WTC11 (cell line): Measurements from ENCODE around the gene CPEB1. TPM values are rescaled to one million over a fixed set of nuclear protein-coding genes. Genes with fewer than 3 reads are reported as not detected.

Source experiments
- ATAC-seq: fragments of 200-7000 bp; cut with Tn5 transposase; 2 replicates; pipeline ENCODE4 v1.10.0; 2021; ENCODE audit warnings: mild to moderate bottlenecking, moderate library complexity
- CTCF ChIA-PET: fragments of 300-600 bp; sonication (Branson Sonifier 250); formaldehyde crosslinking; loops from one replicate; lab custom pipeline; 2021; ENCODE audit warnings: antibody characterized with exemption; lab: Charles Lee
- POLR2A ChIA-PET: fragments of 350-600 bp; sonication (Branson Sonifier 250); formaldehyde crosslinking; loops from one replicate; lab custom pipeline; 2021; ENCODE audit warnings: antibody characterized with exemption; lab: Charles Lee
- DNase-seq: peaks from one replicate; pipeline ENCODE4 v3.0.0; 2021; ENCODE audit warnings: low spot score
- H3K27ac Mint-ChIP-seq: 2 replicates; pipeline ENCODE4 v1.8.0; 2021; ENCODE audit warnings: mixed read lengths
- H3K27me3 Mint-ChIP-seq: 2 replicates; pipeline ENCODE4 v1.8.0; 2021; ENCODE audit warnings: low read depth, mild to moderate bottlenecking, moderate library complexity, mixed read lengths
- H3K36me3 Mint-ChIP-seq: 2 replicates; pipeline ENCODE4 v1.8.0; 2021; ENCODE audit warnings: mixed read lengths
- H3K4me1 Mint-ChIP-seq: 2 replicates; pipeline ENCODE4 v1.8.0; 2022; ENCODE audit warnings: mixed read lengths
- H3K4me3 Mint-ChIP-seq: 2 replicates; pipeline ENCODE4 v1.8.0; 2021; ENCODE audit warnings: mild to moderate bottlenecking, moderate library complexity, mixed read lengths
- H3K9me3 Mint-ChIP-seq: 2 replicates; pipeline ENCODE4 v1.8.0; 2021; ENCODE audit warnings: mixed read lengths
- ATF3 ChIP-seq: sonication (generic); formaldehyde crosslinking; conservative IDR thresholded peaks from 2 replicates; pipeline ENCODE4 v1.8.1; 2022; ENCODE audit warnings: mild to moderate bottlenecking, missing genetic modification reagents
- ATF6 ChIP-seq: sonication (generic); formaldehyde crosslinking; IDR thresholded peaks from 2 replicates; pipeline ENCODE4 v1.8.1; 2023; ENCODE audit warnings: mild to moderate bottlenecking, missing genetic modification reagents
- EMX1 ChIP-seq: fragments of 250-450 bp; sonication (Bioruptor Pico); IDR thresholded peaks from 2 replicates; pipeline ENCODE4 v1.8.0; 2021; ENCODE audit warnings: mild to moderate bottlenecking
- HMGXB4 ChIP-seq: sonication (generic); formaldehyde crosslinking; IDR thresholded peaks from 2 replicates; pipeline ENCODE4 v1.8.1; 2023; ENCODE audit warnings: mild to moderate bottlenecking, moderate library complexity, missing genetic modification reagents
- MLX ChIP-seq: sonication (generic); formaldehyde crosslinking; IDR thresholded peaks from 2 replicates; pipeline ENCODE4 v1.8.1; 2023; ENCODE audit warnings: mild to moderate bottlenecking, missing genetic modification reagents, moderate library complexity
- NFATC4 ChIP-seq: fragments of 250-450 bp; sonication (Bioruptor Pico); IDR thresholded peaks from 2 replicates; pipeline ENCODE4 v1.9.0; 2021; ENCODE audit warnings: mild to moderate bottlenecking
- NR1H2 ChIP-seq: sonication (generic); formaldehyde crosslinking; IDR thresholded peaks from 2 replicates; pipeline ENCODE4 v1.9.0; 2021; ENCODE audit warnings: mild to moderate bottlenecking, moderate library complexity, missing genetic modification reagents
- RELA ChIP-seq: sonication (generic); formaldehyde crosslinking; IDR thresholded peaks from 2 replicates; pipeline ENCODE4 v1.8.1; 2022; ENCODE audit warnings: missing genetic modification reagents, mild to moderate bottlenecking, borderline replicate concordance
- RORB ChIP-seq: fragments of 250-450 bp; sonication (Bioruptor Pico); IDR thresholded peaks from 2 replicates; pipeline ENCODE4 v1.9.0; 2021; ENCODE audit warnings: mild to moderate bottlenecking
- STAT6 ChIP-seq: sonication (generic); formaldehyde crosslinking; conservative IDR thresholded peaks from 2 replicates; pipeline ENCODE4 v1.8.1; 2023; ENCODE audit warnings: mild to moderate bottlenecking, low read depth, missing genetic modification reagents, moderate library complexity
- TP53 ChIP-seq: sonication (generic); formaldehyde crosslinking; IDR thresholded peaks from 2 replicates; pipeline ENCODE4 v1.8.1; 2023; ENCODE audit warnings: mild to moderate bottlenecking, missing genetic modification reagents
- USF1 ChIP-seq: sonication (generic); formaldehyde crosslinking; IDR thresholded peaks from 2 replicates; pipeline ENCODE4 v1.8.0; 2022; ENCODE audit warnings: mild to moderate bottlenecking, missing genetic modification reagents
- total RNA-seq: library from RNA; stranded (reverse); gene quantifications from 3 replicates; pipeline ENCODE4 v1.2.3, GENCODE V29; 2021

CPEB1 gene
- total RNA-seq, 1 experiment from 2014 or later = 2.5 TPM

- ChIA-PET POLR2A (no interaction called here), CTCF (interaction anchor here (0.8 kb wide), 1 partner anchor 18 kb away, joined by 3 read pairs; no protein-coding TSS in a partner anchor)
- Mint-ChIP-seq H3K27me3 (peaks cover 29% of the 10 kb centered on the region), H3K4me1 (peaks cover 12% of the 10 kb centered on the region), H3K36me3 (no peaks in the 10 kb centered on the region), H3K27ac (no peak overlapping the region), H3K9me3 (no peaks in the 10 kb centered on the region), H3K4me3 (no peak overlapping the region)
- ATAC-seq (no peak), DNase-seq (no peak)
- TF ChIP-seq USF1 = no peak
- TF ChIP-seq NR1H2 (CRISPR knock-in tag) = no peak
These were observed 97.9 kb downstream of the CPEB1 start for GRCh38 chr15:82549199-82549665.

GRCh38 chr15:82548700-82549099 is 98.5 kb downstream of the CPEB1 start:
- CTCF ChIA-PET = interaction anchor here (0.8 kb wide), 1 partner anchor 18 kb away, joined by 3 read pairs; no protein-coding TSS in a partner anchor
- H3K9me3 Mint-ChIP-seq = no peaks in the 10 kb centered on the region
- TF ChIP-seq RELA (CRISPR knock-in tag) (no peak), ATF6 (CRISPR knock-in tag) (no peak), EMX1 (CRISPR knock-in tag) (no peak), RORB (CRISPR knock-in tag) (no peak), STAT6 (no peak), MLX (no peak), ATF3 (no peak)
- no peak for ATAC-seq
- H3K27ac Mint-ChIP-seq = no peak overlapping the region
- H3K4me1 Mint-ChIP-seq = peaks cover 15% of the 10 kb centered on the region
- H3K4me3 Mint-ChIP-seq = no peak overlapping the region
- POLR2A ChIA-PET = no interaction called here
- no peak for DNase-seq
- no peaks in the 10 kb centered on the region for H3K36me3 Mint-ChIP-seq
- peaks cover 29% of the 10 kb centered on the region for H3K27me3 Mint-ChIP-seq

GRCh38 chr15:82545478-82545877 is 101.7 kb downstream of the CPEB1 start:
- Mint-ChIP-seq H3K27ac (no peak overlapping the region), H3K27me3 (peaks cover 10% of the 10 kb centered on the region), H3K4me1 (peaks cover 17% of the 10 kb centered on the region)
- ATAC-seq = no peak
- CTCF ChIA-PET = interaction anchor here (1.2 kb wide), 1 partner anchor 14 kb away, joined by 4 read pairs; no protein-coding TSS in a partner anchor
- TF ChIP-seq TP53 (CRISPR knock-in tag) (no peak), NFATC4 (CRISPR knock-in tag) (no peak), EMX1 (CRISPR knock-in tag) (no peak), HMGXB4 (CRISPR knock-in tag) (no peak)
- TF ChIP-seq, all 79 proteins: peak for 0
- no peak for DNase-seq
- Mint-ChIP-seq H3K36me3 (no peaks in the 10 kb centered on the region), H3K4me3 (no peak overlapping the region), H3K9me3 (no peaks in the 10 kb centered on the region)
- POLR2A ChIA-PET = no interaction called here
